Daoy (cell line): Measurements from ENCODE around the gene ULK1. TPM values are rescaled to one million over a fixed set of nuclear protein-coding genes. Genes with fewer than 3 reads are reported as not detected.

ENCODE experiments used
- DNase-seq: peaks from one replicate; pipeline ENCODE4 v3.0.0-alpha.2; 2015; ENCODE audit warnings: low read depth
- total RNA-seq: library from RNA; depleted of rRNA; stranded (reverse); fragments of >200 nt; shearing (Covaris generic); gene quantifications from 2 replicates; pipeline ENCODE4 v1.2.3, GENCODE V29; 2014; rRNA removed

Gene ULK1
- total RNA-seq, result 2.7 and 5.1 TPM in 2 replicates

DNA sequence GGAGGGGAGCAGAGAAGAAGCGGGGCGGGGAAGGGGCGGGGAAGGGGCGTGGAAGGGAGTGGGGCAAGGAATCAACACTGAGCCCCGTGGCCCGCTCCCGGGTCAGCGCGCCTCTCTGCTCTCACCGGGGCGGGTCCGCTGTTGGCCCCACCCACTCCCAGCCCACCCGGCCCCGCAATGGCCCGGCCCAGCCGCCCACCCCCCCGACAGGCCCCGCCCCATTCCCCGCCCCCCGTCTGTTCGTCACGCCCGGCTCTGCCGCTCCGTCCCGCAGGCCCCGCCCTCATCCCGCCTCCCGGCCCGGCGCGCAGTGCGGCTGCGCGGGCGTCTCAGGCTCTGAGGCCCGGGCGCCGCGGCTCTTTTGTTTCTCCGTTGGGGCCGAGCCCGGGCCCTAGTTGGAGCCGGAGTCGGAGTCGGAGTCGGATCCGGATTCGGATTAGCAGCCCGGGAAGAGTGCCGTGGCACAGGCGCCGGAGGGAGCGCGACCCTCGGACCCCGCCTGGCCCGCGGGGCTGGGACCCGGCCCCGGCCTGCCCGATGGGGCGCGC, at the start of gene ULK1:
Gene ULK1 (plus strand): TSS at position 310 of the 548 bp plus-strand sequence. CDS start 380 bp downstream, outside the sequence.
- peak; percentile 94 for DNase-seq

DNA sequence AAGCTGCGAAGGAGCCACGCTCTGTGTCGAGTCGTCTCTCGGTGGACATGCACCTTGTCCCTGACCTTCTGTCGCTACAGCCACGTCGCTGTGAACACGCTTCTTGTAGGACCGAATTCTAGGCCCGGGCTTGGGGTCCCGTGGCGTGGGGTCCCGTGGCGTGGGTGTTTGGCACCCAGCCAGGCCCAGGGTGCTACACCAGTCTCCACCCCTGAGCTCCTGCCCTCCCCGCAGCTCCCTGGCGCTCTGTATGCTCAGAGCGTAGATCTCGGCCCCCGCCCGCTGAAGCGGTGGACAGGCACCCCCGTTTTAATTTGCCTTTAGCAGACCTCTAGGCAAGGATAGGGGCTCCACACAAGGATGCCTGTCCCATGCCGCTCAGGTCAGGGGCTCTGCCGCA, 49.8 kb upstream of the ULK1 start:
- DNase-seq, result no peak

DNA sequence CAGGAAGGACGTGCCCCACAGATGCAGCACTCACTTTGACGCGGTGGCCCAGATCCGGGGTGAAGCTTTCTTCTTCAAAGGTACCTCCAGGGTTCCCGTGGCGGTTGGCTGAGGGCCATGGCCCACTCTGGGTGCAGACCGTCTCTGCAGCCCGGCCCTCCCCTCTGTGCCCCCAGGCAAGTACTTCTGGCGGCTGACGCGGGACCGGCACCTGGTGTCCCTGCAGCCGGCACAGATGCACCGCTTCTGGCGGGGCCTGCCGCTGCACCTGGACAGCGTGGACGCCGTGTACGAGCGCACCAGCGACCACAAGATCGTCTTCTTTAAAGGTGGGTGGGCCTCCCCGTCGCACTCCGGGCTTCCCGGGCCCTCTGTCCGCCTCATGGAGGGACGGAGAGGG, 49.3 kb upstream of the ULK1 start:
- DNase-seq, result no peak

DNA sequence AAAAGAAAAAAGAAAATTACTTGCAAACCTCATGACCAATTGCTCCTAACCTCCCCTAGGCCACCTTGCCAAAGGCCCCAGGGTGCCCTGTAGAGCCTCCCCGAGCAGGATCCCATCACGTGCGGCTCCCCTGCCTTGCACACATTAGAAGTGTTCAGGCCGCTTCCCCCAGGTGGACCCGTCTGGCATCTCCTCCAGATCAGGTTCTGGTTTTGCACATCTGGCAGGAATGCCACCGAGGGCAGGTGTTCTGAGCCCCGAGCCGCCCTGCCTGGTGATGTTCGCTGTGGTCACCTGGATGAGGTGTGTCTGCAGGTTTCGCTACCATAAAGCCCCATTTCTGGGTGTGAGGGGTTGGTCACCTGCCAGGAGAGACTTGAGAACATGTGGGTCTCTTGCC, 47.0 kb upstream of the ULK1 start:
- DNase-seq, result no peak

DNA sequence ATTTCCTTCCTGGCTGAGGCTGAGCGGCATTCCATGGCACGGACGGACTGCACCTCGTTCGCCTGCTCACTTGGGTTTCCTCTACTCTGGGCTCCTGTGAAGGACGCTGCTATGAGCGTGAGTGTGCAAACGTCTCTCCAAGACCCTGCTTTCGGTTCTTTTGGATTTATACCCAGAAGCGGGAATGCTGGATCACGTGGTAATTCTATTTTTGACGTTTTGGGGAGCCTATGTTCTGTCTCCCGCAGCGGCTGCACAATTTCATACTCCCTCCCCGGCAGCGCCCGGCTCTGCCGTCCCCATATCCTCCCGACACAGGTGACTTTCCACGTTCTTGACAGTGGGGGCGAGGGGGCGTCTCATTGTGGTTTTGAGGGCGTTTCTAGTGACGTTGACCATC, 45.7 kb upstream of the ULK1 start:
- no peak for DNase-seq

DNA sequence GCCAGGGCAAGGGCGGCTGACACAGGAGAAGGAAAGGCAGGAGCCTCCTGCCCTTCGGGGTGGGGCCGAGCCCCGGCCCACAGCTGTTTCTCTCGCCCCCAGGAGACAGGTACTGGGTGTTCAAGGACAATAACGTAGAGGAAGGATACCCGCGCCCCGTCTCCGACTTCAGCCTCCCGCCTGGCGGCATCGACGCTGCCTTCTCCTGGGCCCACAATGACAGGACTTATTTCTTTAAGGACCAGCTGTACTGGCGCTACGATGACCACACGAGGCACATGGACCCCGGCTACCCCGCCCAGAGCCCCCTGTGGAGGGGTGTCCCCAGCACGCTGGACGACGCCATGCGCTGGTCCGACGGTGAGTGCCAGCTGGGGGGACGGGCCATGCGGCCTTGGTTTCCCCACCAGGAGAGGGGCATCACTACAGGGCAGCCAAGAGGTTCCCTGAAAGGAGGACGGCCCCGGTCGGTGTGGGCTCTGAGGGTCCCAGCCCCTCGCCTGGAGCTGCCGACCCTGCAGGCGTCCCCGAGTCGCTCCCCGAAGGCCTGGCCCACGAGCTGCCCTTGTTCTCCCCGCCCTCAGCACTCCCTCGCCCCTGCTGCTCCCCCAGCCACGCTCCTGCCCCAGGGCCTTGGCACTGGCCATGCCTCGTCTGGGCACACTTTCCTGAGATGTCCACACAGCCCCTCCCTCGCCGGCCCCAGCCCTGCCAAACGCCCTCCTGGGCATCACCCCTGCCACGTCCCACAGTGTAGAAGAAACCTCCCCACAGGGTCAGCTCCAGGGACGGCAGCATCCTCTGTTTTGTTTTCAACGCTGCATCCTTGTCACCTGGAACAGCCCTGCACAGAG, 44.5 kb upstream of the ULK1 start:
- no peak for DNase-seq

DNA sequence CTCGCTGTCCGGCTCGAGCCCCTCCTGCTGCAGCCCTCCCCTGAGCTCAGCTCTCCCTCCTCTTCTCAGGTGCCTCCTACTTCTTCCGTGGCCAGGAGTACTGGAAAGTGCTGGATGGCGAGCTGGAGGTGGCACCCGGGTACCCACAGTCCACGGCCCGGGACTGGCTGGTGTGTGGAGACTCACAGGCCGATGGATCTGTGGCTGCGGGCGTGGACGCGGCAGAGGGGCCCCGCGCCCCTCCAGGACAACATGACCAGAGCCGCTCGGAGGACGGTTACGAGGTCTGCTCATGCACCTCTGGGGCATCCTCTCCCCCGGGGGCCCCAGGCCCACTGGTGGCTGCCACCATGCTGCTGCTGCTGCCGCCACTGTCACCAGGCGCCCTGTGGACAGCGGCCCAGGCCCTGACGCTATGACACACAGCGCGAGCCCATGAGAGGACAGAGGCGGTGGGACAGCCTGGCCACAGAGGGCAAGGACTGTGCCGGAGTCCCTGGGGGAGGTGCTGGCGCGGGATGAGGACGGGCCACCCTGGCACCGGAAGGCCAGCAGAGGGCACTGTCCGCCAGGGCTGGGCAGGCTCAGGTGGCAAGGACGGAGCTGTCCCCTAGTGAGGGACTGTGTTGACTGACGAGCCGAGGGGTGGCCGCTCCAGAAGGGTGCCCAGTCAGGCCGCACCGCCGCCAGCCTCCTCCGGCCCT, 43.4 kb upstream of the ULK1 start:
- no peak for DNase-seq

DNA sequence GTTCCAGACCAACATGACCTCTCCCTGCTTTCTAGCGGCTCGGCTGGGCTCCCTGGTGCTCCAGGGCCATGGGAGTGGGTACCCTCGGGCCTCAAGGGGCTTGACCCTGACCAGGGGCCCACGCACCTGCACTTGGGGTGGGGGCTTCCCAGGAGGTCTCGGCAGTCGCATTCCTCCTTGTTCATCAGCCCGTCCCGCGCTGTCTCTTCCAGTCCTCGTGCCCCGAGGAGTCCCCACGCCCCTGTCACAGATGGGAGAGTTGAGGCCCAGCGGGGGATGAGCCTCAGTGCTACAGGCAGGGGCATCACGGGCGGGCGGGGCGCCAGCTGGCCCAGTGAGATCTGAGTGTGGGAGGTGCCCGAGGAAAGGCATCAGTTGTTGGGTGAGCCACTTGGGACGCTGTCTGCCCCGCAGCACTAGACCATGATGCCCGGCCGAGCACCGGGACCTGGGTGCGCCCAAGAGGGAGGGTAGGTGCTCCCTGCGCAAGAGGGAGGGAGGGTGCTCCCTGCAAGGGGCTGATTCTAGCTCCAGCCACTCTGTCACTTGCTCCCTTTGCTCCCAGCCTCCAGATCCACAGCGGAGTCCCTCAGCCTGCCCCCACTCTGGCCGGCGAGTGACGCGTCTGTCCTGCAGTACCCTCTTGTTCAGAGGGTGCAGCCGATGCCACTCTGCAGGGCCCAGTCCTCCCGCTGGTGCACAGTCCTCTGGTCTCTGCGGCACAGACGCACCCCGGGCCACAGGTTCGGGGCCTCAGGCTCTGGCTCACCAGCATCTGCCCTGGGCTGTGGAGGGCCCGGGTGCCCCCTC, 42.5 kb upstream of the ULK1 start:
- DNase-seq, result no peak

DNA sequence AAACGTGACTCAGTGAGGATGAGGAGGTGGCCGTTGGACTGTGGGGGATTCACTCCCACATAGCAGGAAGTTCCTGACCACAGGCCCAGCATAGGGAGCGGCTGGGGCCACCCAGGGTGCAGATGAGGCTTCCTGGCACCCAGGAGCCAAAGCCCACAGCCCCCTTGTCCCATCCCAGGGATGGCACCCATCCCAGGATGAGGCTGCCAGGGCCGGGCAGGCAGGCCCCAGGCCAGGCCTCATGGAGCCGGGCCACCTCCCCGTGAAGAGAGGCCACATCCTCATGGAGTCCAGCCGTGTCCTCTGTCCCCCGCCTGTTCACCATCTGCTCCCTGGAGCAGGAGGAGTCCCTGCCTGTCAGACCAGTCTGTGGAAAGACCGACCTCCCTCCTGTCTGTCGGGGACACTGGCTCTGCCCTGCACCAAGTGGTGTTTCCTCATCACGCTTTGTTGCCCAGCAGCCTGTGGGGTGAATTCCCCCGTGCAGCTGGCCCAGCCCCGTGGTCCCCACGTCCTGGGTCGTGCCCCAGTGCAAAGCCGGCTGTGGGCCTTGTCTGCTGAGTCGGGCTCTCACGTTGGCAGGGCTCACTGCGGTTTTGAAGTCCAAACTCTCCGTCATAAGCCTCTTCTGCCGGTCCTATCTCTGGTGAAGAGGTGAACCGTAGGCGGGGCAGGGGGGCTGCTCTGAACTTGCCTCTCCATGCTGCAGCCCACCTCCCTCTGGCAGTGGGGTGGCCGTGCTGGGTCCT, 41.7 kb upstream of the ULK1 start:
- DNase-seq, result peak; percentile 73

DNA sequence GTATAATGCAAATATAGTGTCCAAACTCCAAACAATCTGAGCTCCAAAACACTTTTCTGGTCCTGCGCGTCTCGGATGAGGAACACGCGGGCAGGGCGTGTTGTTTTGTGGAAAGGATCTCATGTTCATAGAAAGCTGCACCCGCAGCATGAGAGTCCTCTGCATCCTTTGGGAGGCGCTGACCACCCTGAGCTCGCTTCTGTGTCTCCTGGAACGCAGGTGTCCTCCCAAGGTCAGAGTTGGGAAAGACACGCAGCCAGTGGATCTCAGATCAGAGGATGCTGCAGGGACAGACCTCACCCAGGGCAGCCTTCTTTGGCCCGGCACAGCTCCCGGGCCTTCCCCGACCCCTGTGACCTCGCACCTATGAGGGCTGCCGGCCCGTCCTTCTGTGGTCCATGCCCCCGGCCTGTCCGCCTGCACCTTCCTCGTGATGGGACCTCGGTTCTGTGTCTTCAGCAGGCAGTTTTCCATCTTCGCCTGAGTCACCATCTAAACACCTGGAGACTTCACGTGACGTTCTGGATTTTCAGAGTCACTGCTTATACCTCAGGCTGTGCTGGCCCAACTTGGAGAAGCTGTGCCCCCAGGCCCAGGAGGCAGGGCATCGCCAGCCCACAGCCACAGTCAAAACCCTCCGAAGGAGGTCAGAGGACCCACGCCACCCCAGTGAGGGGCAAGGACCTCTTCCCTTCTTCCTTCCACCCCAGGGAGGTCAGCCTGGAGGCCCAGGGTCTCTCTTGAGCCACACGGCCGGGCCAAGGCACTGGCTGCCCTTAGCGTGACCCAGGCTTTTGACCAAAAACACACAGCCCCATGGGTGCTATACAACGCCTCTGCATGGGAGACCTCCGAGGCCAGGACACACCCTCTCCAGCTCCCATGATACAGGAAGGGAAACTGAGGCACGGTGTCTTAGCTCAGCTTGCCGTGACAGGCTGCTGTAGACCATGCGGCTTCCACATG, 40.3 kb upstream of the ULK1 start:
- DNase-seq, result no peak

DNA sequence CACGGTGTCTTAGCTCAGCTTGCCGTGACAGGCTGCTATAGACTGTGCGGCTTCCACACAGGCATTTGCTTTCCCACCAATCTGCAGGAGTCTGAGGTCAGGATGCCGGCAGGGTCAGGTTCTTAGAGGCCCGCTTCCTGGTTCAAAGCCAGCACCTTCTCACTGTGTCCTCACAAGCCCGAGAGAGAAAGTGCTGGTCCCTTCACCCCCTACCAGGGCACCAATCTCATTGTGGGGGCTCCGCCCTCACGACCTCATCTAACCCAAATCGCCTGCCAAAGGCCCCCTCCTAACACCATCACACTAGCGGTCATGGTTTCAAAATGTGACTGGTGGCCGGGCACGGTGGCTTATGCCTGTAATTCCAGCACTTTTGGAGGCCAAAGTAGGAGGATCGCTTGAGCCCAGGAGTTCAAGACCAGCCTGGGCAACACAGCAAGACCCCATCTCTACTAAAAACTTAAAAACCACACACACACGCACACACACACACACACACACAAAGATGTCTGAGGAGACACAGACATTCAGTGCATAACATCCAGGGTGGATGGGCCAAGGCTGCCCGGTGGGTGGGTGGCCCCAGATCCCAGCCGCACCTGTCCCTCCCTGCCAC, 39.5 kb upstream of the ULK1 start:
- DNase-seq, result no peak

DNA sequence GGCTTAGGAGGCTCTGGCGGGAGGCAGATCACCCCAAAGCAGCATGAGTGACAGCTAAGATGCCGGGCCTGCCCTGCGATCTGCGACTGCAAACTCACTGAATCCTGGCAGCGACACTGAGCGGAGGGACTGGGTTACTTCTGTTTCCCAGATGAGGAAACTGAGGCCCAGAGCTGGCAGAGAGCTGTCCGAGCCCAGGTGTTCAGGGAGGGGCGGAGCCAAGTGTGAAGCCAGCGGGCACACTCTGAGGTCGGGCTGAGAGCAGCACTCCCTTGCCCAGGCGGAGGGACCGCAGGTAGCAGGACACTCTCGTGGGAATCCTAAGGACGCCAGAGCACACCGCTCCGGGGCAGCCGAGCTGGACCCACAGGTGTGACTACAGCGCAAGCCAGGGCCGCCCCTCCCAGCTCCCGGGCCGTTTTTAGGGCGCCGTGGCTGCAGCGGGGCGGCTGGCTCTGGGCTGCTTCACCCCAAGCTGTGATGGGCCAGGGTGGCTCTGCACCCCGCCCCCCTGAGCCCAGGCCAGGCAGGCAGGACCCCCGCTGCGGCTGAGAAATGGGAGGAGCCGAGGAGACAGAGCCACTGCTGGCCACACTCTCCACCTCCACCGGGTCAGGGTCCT, 38.8 kb upstream of the ULK1 start:
- DNase-seq, result no peak

DNA sequence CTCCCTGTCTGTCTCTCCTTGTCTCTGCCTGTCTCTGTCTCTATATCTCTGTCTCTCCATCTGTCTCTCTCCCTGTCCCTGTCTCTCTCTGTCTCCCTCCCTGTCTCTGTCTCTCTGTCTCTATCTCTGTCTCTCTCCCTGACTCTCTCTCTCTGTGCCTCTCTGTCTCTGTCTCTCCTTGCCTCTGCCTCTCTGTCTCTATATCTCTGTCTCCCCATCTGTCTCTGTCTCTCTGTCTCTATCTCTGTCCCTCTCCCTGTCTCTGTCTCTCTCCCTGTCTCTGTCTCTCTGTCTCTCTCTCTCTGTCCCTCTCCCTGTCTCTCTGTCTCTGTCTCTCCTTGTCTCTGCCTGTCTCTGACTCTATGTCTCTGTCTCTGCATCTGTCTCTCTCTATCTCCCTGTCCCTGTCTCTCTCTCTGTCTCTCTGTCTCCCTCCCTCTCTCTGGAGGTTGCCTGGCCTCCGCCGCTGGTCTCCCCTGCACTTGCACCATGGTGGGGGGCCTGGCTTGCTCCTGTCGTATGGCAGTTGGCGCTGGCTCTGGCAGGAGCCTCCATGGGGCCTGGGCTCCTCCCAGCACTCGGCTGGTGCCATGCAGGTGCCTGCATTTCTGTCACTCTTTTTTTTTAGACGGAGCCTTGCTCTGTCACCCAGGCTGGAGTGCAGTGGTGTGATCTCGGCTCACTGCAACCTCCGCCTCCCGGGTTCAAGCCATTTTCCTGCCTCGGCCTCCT, 37.9 kb upstream of the ULK1 start:
- no peak for DNase-seq

DNA sequence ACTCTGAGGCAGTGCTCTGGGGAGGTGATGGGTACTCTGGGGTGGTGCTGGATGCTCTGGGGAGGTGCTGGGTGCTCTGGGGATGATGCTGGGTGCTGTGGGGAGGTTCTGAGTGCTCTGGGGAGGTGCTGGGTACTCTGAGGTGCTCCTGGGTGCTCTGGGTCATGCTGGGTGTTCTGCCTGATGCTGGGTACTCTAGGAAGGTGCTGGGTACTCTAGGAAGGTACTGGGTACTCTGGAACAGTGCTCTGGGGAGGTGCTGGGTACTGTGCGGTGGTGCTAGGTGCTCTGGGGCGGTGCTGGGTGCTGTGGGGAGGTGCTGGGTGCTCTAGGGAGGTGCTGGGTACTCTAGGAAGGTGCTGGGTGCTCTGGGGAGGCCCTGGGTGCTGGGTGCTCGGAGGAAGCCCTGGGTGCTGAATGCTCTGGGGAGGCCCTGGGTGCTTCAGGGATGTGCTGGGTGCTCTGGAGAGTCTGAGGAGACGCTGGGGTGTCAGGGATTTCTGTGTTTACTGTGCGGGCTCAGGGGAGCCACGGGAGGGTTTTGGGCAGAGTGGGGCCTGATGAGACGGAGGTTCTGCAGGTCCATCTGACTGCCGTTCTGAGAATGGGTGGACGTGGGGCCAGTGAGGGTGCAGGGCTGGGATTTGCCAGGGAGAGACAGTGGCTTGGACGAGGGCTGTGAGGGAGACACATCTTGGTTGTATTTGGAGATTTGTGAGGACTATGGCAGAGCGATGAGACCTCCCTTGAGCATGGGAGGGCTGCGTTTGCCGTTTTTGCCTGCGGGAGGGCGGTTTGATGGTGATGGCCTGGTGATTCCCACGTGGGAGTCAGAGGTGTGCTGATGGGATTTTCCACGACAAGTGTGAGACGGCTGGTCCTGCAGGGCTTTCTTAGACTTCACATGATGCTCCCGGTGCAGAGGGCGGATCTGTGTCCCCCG, 36.2 kb upstream of the ULK1 start:
- DNase-seq, result no peak

DNA sequence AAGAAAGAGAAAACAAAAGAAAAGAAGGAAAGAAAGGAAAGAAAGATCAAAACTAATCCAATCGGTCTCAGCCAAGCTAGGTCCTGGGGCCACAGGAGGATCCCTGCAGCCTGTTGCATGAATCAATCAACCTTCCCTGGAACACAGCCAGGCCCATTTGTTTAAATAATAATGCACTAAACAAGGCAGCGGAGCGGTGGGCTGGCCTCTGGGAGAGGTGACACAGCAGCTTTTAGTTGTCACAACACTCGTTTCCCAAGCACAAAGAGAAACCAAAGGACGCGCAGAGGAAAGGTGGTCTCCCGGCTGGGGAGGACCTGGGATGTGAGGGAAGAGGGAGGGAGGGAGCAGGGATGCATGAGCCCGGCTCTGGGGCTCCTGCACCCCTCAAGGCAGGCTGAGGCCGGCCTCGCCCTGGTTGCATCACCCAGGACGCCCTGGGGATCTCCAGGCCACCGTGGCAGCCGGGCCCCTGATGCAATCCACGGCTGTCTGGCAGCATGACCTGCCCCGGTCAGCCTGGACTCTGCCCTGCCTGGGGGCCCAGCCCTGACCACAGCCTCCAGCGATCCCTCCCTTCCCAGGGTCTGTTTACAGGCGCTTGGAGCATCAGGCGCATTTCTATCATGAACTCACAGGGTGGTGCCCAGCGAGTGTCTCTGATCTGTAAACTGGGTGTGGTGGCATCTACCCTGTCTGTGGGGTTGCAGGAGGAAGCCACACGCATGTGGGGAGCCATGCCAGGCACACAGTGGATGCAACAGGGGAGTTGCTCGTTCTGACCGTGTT, 33.8 kb upstream of the ULK1 start:
- DNase-seq, result peak; percentile 68

DNA sequence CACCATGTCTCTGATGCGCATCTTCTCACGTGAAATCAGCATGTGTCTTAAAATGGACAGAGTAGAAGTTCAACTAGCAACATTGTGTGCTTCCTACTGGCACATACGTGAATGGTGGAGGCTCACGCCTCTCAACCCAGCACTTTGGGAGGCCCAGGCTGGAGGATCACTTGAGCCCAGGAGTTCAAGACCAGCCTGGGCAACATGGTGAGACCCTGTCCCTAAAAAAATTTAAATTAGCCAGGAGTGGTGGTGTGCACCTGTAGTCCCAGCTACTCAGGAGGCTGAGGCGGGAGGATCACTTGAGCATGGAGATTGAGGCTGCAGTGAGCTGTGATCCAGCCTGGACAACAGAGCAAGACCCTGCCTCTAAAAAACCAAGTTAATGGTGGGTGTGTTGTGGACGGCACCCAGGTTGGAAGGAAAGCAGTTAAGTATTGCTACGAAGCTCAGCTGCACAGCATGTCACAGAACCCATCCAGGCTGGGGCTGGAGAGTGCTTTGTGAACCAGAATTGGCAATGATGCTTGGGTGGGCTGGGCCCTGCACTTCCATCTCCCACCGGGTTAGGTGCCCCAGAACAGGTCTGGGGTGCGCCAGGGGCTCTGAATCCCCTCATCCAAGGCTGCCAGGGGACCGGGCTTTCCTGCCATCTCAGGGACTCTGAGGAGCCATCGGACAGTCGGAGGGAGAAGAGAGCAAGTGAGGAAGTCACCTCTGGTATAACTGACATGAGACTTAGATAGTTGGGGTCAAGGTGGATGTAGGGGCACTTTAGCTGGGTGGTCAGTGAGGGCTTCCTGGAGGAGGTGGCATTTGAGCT, 33.0 kb upstream of the ULK1 start:
- DNase-seq, result no peak
